Measurements from ENCODE around the gene ATAD2B. TPM values are rescaled to one million over a fixed set of nuclear protein-coding genes. Genes with fewer than 3 reads are reported as not detected.
"Not testable (repeated sequence)": the region's sequence is repeated elsewhere in the genome, so short reads cannot be mapped to it uniquely, and the experiment has no call there.

ATAD2B gene
- polyA plus RNA-seq, 1 of the 3 experiments (the other 2 are of a cell fraction) = 1.3 TPM

DNA sequence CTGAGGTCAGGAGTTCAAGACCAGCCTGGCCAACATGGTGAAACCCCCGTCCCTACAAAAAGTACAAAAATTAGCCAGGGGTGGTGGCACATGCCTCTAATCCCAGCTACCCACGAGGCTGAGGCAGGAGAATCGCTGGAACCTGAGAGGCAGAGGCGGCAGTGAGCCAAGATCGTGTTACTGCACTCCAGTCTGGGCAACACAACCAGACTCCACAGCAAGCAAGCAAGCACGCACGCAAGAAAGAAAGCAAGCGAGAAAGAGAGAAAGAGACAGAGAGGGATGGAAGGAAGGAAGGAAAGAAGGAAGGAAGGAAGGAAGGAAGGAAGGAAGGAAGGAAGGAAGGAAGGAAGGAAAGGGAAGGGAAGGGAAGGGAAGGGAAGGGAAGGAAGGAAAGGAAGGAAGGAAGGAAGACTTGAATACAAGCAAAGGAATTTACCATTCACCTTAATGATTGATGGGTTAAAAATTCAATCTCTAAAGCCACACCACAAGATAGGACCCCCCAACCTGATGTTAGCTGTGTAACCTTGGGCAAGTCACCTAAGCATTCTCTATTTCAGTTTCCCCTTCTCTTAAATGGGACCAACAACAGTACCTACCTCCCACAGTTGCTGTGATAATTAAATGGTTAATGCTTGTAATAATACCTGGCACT is 181.7 kb downstream of the ATAD2B start:
- no peaks in the 10 kb centered on the region for H4K20me1 ChIP-seq (ENCODE audit: insufficient read depth)
- DNase-seq = no peak
- H3K36me3 ChIP-seq (replicated peaks in 1 of 2; ENCODE audit: control insufficient read depth in 1 of 2, insufficient read depth in 2 of 2, low read length in 1 of 2) = peaks cover 1 to 8% of the 10 kb centered on the region in 2 experiments
- no peak overlapping the region for H3K4me3 ChIP-seq (ENCODE audit: low read depth in 2 of 2, low read length in 1 of 2)
- ChIA-PET CTCF (interaction anchor here (0.6 to 1.0 kb wide), 4 partner anchors 11 to 109 kb away, joined by 3 to 4 read pairs (median 3); no protein-coding TSS in a partner anchor), POLR2A (interaction anchor here (0.5 to 1.0 kb wide), 2 partner anchors 108 to 837 kb away, joined by 3 to 4 read pairs; no protein-coding TSS in a partner anchor)
- H3K27me3 ChIP-seq (ENCODE audit: insufficient read depth) = no peaks in the 10 kb centered on the region
- H3K79me2 ChIP-seq (ENCODE audit: insufficient read depth) = no peaks in the 10 kb centered on the region
- H2AFZ ChIP-seq (ENCODE audit: low read depth) = no peak overlapping the region
- no peaks in the 10 kb centered on the region for H3K9me3 ChIP-seq
- 88% methylated on average over 8 of the region's 8 CpGs for WGBS (ENCODE audit: low lambda C conversion rate)
- no peak overlapping the region for H3K27ac ChIP-seq (ENCODE audit: low read depth in 2 of 2, low read length in 1 of 2)
- TF ChIP-seq TCF12 (IDR thresholded peaks at IDR 0.05) (no peak), RAD21 (IDR thresholded peaks at IDR 0.05; ENCODE audit: low read length) (no peak), NFIC (IDR thresholded peaks at IDR 0.05; ENCODE audit: borderline replicate concordance) (no peak), SIN3A (IDR thresholded peaks at IDR 0.05; ENCODE audit: borderline replicate concordance, low read depth, low read length) (no peak), USF2 (IDR thresholded peaks at IDR 0.05; ENCODE audit: borderline replicate concordance, low read depth, low read length) (no peak), ELF1 (IDR thresholded peaks at IDR 0.05) (no peak), FOXM1 (IDR thresholded peaks at IDR 0.05; ENCODE audit: low read depth) (no peak), GABPA (IDR thresholded peaks at IDR 0.05; ENCODE audit: low read depth) (no peak), YY1 (IDR thresholded peaks at IDR 0.05; ENCODE audit: low read depth) (no peak)
- TF ChIP-seq, protein P1, sequence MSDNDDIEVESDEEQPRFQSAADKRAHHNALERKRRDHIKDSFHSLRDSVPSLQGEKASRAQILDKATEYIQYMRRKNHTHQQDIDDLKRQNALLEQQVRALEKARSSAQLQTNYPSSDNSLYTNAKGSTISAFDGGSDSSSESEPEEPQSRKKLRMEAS (IDR thresholded peaks at IDR 0.05; ENCODE audit: low read depth) = no peak
- H3K4me2 ChIP-seq = no peak overlapping the region
- H3F3A ChIP-seq (replicated peaks; ENCODE audit: insufficient read depth) = no peaks in the 10 kb centered on the region
- H3K9ac ChIP-seq = no peak overlapping the region
- peaks cover 0 to 17% of the 10 kb centered on the region in 2 experiments; a peak in 3 of 4 replicates for H3K4me1 ChIP-seq (ENCODE audit: control insufficient read depth in 1 of 2, insufficient read depth in 2 of 2, low read depth in 1 of 2, low read length in 1 of 2)
- H3K9me2 ChIP-seq = no peaks in the 10 kb centered on the region

GRCh38 chr2:23736783-23737182 is 190.1 kb downstream of the ATAD2B start:
- H3K79me2 ChIP-seq (ENCODE audit: insufficient read depth); H3F3A ChIP-seq (replicated peaks; ENCODE audit: insufficient read depth); H3K36me3 ChIP-seq (replicated peaks in 1 of 2; ENCODE audit: control insufficient read depth in 1 of 2, insufficient read depth in 2 of 2, low read length in 1 of 2); H3K9ac ChIP-seq; H3K9me2 ChIP-seq; CTCF ChIA-PET; H3K4me3 ChIP-seq (ENCODE audit: low read depth in 2 of 2, low read length in 1 of 2); H3K27me3 ChIP-seq (ENCODE audit: insufficient read depth); H4K20me1 ChIP-seq (ENCODE audit: insufficient read depth); H2AFZ ChIP-seq (ENCODE audit: low read depth); DNase-seq; H3K4me1 ChIP-seq (ENCODE audit: control insufficient read depth in 1 of 2, insufficient read depth in 2 of 2, low read depth in 1 of 2, low read length in 1 of 2); H3K27ac ChIP-seq (ENCODE audit: low read depth in 2 of 2, low read length in 1 of 2); H3K4me2 ChIP-seq; H3K9me3 ChIP-seq; POLR2A ChIA-PET: not testable (repeated sequence)
- 92% methylated on average over 7 of the region's 9 CpGs for WGBS (ENCODE audit: low lambda C conversion rate)

DNA sequence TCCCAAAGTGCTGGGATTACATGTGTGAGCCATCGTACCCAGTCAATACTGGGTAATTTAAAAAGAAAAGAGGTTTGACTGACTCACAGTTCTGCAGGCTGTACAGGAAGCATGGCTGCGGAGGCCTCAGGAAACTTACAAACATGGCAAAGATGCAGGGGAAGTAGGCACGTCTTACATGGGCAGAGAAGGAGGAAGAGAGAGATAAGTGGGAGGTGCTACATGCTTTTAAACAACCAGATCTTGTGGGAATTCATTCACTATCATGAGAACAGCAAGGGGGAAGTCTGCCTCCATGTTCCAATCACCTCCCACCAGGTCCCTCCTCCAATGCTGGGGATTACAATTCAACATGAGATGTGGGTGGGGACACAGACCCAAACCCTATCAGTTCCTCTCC is 192.5 kb downstream of the ATAD2B start:
- H3K36me3 ChIP-seq (replicated peaks in 1 of 2; ENCODE audit: control insufficient read depth in 1 of 2, insufficient read depth in 2 of 2, low read length in 1 of 2) = peaks cover 8% of the 10 kb centered on the region in 2 experiments

GRCh38 chr2:23723029-23723428 is 203.9 kb downstream of the ATAD2B start:
- 77% methylated on average over 3 of the region's 3 CpGs for WGBS (ENCODE audit: low lambda C conversion rate)
- CTCF ChIA-PET; H3K27me3 ChIP-seq (ENCODE audit: insufficient read depth); H3K4me3 ChIP-seq (ENCODE audit: low read depth in 2 of 2, low read length in 1 of 2); H2AFZ ChIP-seq (ENCODE audit: low read depth); DNase-seq; H3K79me2 ChIP-seq (ENCODE audit: insufficient read depth); H3K27ac ChIP-seq (ENCODE audit: low read depth in 2 of 2, low read length in 1 of 2); H3K9ac ChIP-seq; H3K4me1 ChIP-seq (ENCODE audit: control insufficient read depth in 1 of 2, insufficient read depth in 2 of 2, low read depth in 1 of 2, low read length in 1 of 2); H4K20me1 ChIP-seq (ENCODE audit: insufficient read depth); POLR2A ChIA-PET; H3K9me2 ChIP-seq; H3K9me3 ChIP-seq; H3K4me2 ChIP-seq; H3F3A ChIP-seq (replicated peaks; ENCODE audit: insufficient read depth): not testable (repeated sequence)
- H3K36me3 ChIP-seq (replicated peaks in 1 of 2; ENCODE audit: control insufficient read depth in 1 of 2, insufficient read depth in 2 of 2, low read length in 1 of 2) = peaks cover 0 to 33% of the 10 kb centered on the region in 2 experiments

More for the DNA sequence above, 192.5 kb downstream of the ATAD2B start:
- no peaks in the 10 kb centered on the region for H3K9me2 ChIP-seq
- no peak overlapping the region for H3K27ac ChIP-seq (ENCODE audit: low read depth in 2 of 2, low read length in 1 of 2)
- H3K9ac ChIP-seq = no peak overlapping the region
- no peaks in the 10 kb centered on the region for H3F3A ChIP-seq (replicated peaks; ENCODE audit: insufficient read depth)
- no peaks in the 10 kb centered on the region for H4K20me1 ChIP-seq (ENCODE audit: insufficient read depth)
- whole genome bisulfite sequencing (ENCODE audit: low lambda C conversion rate) = 93% methylated on average over 3 of the region's 3 CpGs
- TF ChIP-seq POLR2AphosphoS5 (IDR thresholded peaks at IDR 0.05; ENCODE audit: low read depth, low read length) = no peak
- no peak for TF ChIP-seq NRF1 (IDR thresholded peaks at IDR 0.05; ENCODE audit: low read depth, low read length)
- no peaks in the 10 kb centered on the region for H3K27me3 ChIP-seq (ENCODE audit: insufficient read depth)
- ChIA-PET POLR2A (no interaction called here), CTCF (interaction anchor here (0.6 to 1.4 kb wide), 2 partner anchors 11 to 17 kb away, joined by 3 read pairs; no protein-coding TSS in a partner anchor)
- H3K9me3 ChIP-seq = no peaks in the 10 kb centered on the region
- no peak overlapping the region for H2AFZ ChIP-seq (ENCODE audit: low read depth)
- no peak for DNase-seq
- no peaks in the 10 kb centered on the region for H3K79me2 ChIP-seq (ENCODE audit: insufficient read depth)
- no peaks in the 10 kb centered on the region for H3K4me1 ChIP-seq (ENCODE audit: control insufficient read depth in 1 of 2, insufficient read depth in 2 of 2, low read depth in 1 of 2, low read length in 1 of 2)
- no peak overlapping the region for H3K4me2 ChIP-seq
- no peak overlapping the region for H3K4me3 ChIP-seq (ENCODE audit: low read depth in 2 of 2, low read length in 1 of 2)
